Fibroblast of lung (primary cell): ENCODE measurements around the gene RTP1. TPM values are rescaled to one million over a fixed set of nuclear protein-coding genes. Genes with fewer than 3 reads are reported as not detected.

ENCODE experiments used
- DNase-seq, 2 donors: peaks; one replicate each; pipeline versions ENCODE4 v3.0.0 to v3.0.0-alpha.2; 2010; ENCODE audit warnings: low read depth in 2 of 2
- H2AFZ ChIP-seq: 2 replicates; pipeline ENCODE4 v1.5.1; 2012; ENCODE audit warnings: low read length, control low read depth, inconsistent platforms
- H3K27ac ChIP-seq: 2 replicates; pipeline ENCODE4 v1.5.1; 2011; ENCODE audit warnings: low read length, control low read depth; ENCODE audit not compliant: insufficient read depth
- H3K27me3 ChIP-seq: 2 replicates; pipeline ENCODE4 v1.5.1; 2011; ENCODE audit warnings: mild to moderate bottlenecking, low read length; ENCODE audit not compliant: control insufficient read depth, insufficient read depth
- H3K36me3 ChIP-seq: 2 replicates; pipeline ENCODE4 v1.5.1; 2011; ENCODE audit warnings: low read length; ENCODE audit not compliant: control insufficient read depth, insufficient read depth
- H3K4me1 ChIP-seq: 2 replicates; pipeline ENCODE4 v1.5.1; 2011; ENCODE audit warnings: low read length; ENCODE audit not compliant: control insufficient read depth, insufficient read depth; ENCODE audit errors: extremely low read depth
- H3K4me2 ChIP-seq: 2 replicates; pipeline ENCODE4 v1.5.1; 2011; ENCODE audit warnings: low read length, control low read depth; ENCODE audit not compliant: insufficient read depth; ENCODE audit errors: extremely low read depth
- H3K4me3 ChIP-seq, 4 experiments: fragments of 200-600 bp in 1 of 4; sonication (generic) in 1 of 4; replicated peaks in 1 of 4; 2 replicates each; pipeline ENCODE4 v1.5.1; 2011 to 2016; ENCODE audit warnings: low read length in 4 of 4, low read depth in 3 of 4, mild to moderate bottlenecking in 3 of 4, control low read depth in 2 of 4, inconsistent platforms in 1 of 4, mixed read lengths in 1 of 4; ENCODE audit not compliant: insufficient read depth in 1 of 4; ENCODE audit errors: control extremely low read depth in 1 of 4
- H3K79me2 ChIP-seq: 2 replicates; pipeline ENCODE4 v1.5.1; 2012; ENCODE audit warnings: mild to moderate bottlenecking, low read length, inconsistent platforms; ENCODE audit not compliant: control insufficient read depth, insufficient read depth
- H3K9ac ChIP-seq: 2 replicates; pipeline ENCODE4 v1.5.1; 2011; ENCODE audit warnings: mild to moderate bottlenecking, low read length, control low read depth; ENCODE audit not compliant: insufficient read depth
- H3K9me3 ChIP-seq: 2 replicates; pipeline ENCODE4 v1.5.1; 2012; ENCODE audit warnings: low read depth, low read length; ENCODE audit not compliant: control insufficient read depth, insufficient read depth
- H4K20me1 ChIP-seq: 2 replicates; pipeline ENCODE4 v1.5.1; 2011; ENCODE audit warnings: low read length; ENCODE audit not compliant: control insufficient read depth, insufficient read depth; ENCODE audit errors: extremely low read depth
- EZH2 ChIP-seq: IDR thresholded peaks from 2 replicates; pipeline ENCODE4 v1.5.1; 2012; ENCODE audit warnings: low read length, control low read depth, mild to moderate bottlenecking; ENCODE audit errors: missing control alignments
- polyA plus RNA-seq, 2 donors: library from polyadenylated mRNA; depleted of rRNA in 1 of 2; stranded (reverse) in 1 of 2; unstranded in 1 of 2; fragments of >200 nt; gene quantifications; 2 replicates each; pipeline ENCODE4 v1.2.1, GENCODE V29; 2011 to 2012; ENCODE audit warnings: missing spikeins in 1 of 2
- total RNA-seq: library from RNA; depleted of rRNA; stranded (reverse); fragments of >200 nt; gene quantifications from 2 replicates; pipeline ENCODE4 v1.2.1, GENCODE V29; 2014
- TF ChIP-seq, protein P1 (sequence below), 2 donors: IDR thresholded peaks in 1 of 2; conservative IDR thresholded peaks in 1 of 2; 1 replicate in 1 of 2; 2 replicates in 1 of 2; pipeline ENCODE4 v1.5.1; 2011 to 2012; ENCODE audit warnings: low read length in 2 of 2, control low read depth in 1 of 2, inconsistent platforms in 1 of 2, low read depth in 1 of 2, mild to moderate bottlenecking in 1 of 2

Gene RTP1
- total and polyA plus RNA-seq, 2 donors (not counting 1 experiment from before 2014, with no cell fraction given) = under 0.01 TPM; not detected in 1

- no peaks in the 10 kb centered on the region for H3K27me3 ChIP-seq
- no peak for TF ChIP-seq EZH2
- TF ChIP-seq, protein P1, sequence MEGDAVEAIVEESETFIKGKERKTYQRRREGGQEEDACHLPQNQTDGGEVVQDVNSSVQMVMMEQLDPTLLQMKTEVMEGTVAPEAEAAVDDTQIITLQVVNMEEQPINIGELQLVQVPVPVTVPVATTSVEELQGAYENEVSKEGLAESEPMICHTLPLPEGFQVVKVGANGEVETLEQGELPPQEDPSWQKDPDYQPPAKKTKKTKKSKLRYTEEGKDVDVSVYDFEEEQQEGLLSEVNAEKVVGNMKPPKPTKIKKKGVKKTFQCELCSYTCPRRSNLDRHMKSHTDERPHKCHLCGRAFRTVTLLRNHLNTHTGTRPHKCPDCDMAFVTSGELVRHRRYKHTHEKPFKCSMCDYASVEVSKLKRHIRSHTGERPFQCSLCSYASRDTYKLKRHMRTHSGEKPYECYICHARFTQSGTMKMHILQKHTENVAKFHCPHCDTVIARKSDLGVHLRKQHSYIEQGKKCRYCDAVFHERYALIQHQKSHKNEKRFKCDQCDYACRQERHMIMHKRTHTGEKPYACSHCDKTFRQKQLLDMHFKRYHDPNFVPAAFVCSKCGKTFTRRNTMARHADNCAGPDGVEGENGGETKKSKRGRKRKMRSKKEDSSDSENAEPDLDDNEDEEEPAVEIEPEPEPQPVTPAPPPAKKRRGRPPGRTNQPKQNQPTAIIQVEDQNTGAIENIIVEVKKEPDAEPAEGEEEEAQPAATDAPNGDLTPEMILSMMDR (conservative IDR thresholded peaks at IDR 0.05 in 1 of 2, IDR thresholded peaks at IDR 0.05 in 1 of 2; ENCODE audit: low read depth in 1 of 2, low read length in 2 of 2) = no peak
- H3K4me1 ChIP-seq = no peaks in the 10 kb centered on the region
- H3K9ac ChIP-seq = no peak overlapping the region
- H3K79me2 ChIP-seq = no peaks in the 10 kb centered on the region
- H3K27ac ChIP-seq = no peak overlapping the region
- DNase-seq = no peak
- H3K4me2 ChIP-seq = no peak overlapping the region
- H4K20me1 ChIP-seq = no peaks in the 10 kb centered on the region
- H3K9me3 ChIP-seq = no peaks in the 10 kb centered on the region
- H3K36me3 ChIP-seq = peaks cover 2% of the 10 kb centered on the region
- no peak overlapping the region for H2AFZ ChIP-seq
- H3K4me3 ChIP-seq = no peak overlapping the region
These were observed 50.1 kb downstream of the RTP1 start for GRCh38 chr3:187247398-187247797.

Other genes starting within 250 kb of the RTP1 start
- 17.5 and 26.6 TPM in 2 replicates for gene RPL39L, start 58.0 kb upstream of the RTP1 start, total RNA-seq
- 8.4 and 16.8 TPM in 2 replicates for gene RPL39L, start 58.0 kb upstream of the RTP1 start, polyA plus RNA-seq
- 56.2 and 328 TPM in 2 replicates for gene MASP1, start 94.3 kb downstream of the RTP1 start, total RNA-seq
- gene MASP1, start 94.3 kb downstream of the RTP1 start, polyA plus RNA-seq = 73.9 and 145 TPM in 2 replicates
- 2.1 and 3.5 TPM in 2 replicates for gene RTP4, start 170.9 kb downstream of the RTP1 start, total RNA-seq
- gene RTP4, start 170.9 kb downstream of the RTP1 start, polyA plus RNA-seq = 0.59 and 1.0 TPM in 2 replicates